CD4-positive, alpha-beta T cell (primary cell): ENCODE results near the gene PRR5L. TPM values are rescaled to one million over a fixed set of nuclear protein-coding genes. Genes with fewer than 3 reads are reported as not detected.

Source experiments
- ATAC-seq: fragments of 200-7000 bp; cut with Tn5 transposase; one replicate; pipeline ENCODE4 v1.10.0; 2022; ENCODE audit warnings: mild to moderate bottlenecking; ENCODE audit not compliant: poor library complexity
- CTCF ChIA-PET: fragments of 350-600 bp; sonication (Branson Sonifier 250); formaldehyde crosslinking; loops from one replicate; lab custom pipeline; 2021; ENCODE audit warnings: antibody characterized with exemption, inconsistent platforms; lab: Charles Lee
- POLR2A ChIA-PET: fragments of 350-600 bp; sonication (Branson Sonifier 250); formaldehyde crosslinking; loops from one replicate; lab custom pipeline; 2021; ENCODE audit warnings: antibody characterized with exemption, inconsistent platforms; lab: Charles Lee
- DNase-seq, 14 experiments: peaks; one replicate each; pipeline ENCODE4 v3.0.0-alpha.2; 2013 to 2020; ENCODE audit warnings: mixed read lengths in 2 of 14
- H3K27ac ChIP-seq, 2 donors: one replicate each; pipeline versions ENCODE4 v1.5.1 to v1.7.0; 2013; ENCODE audit warnings: low read length in 2 of 2, low read depth in 1 of 2, mild to moderate bottlenecking in 1 of 2
- H3K27me3 ChIP-seq, 2 experiments: 1 replicate in 1 of 2; 2 replicates in 1 of 2; pipeline versions ENCODE4 v1.6.1 to v1.7.0; 2013; ENCODE audit warnings: low read length in 2 of 2, control low read depth in 1 of 2, mild to moderate bottlenecking in 1 of 2, moderate library complexity in 1 of 2; ENCODE audit not compliant: insufficient read depth in 2 of 2, control insufficient read depth in 1 of 2
- H3K36me3 ChIP-seq: one replicate; pipeline ENCODE4 v1.6.1; 2013; ENCODE audit warnings: low read length, control low read depth; ENCODE audit not compliant: insufficient read depth
- H3K4me1 ChIP-seq: one replicate; pipeline ENCODE4 v1.6.1; 2013; ENCODE audit warnings: low read length, control low read depth; ENCODE audit not compliant: insufficient read depth
- H3K4me3 ChIP-seq: one replicate; pipeline ENCODE4 v1.5.1; 2013; ENCODE audit warnings: mild to moderate bottlenecking, low read length, moderate library complexity
- H3K9me3 ChIP-seq, 2 experiments: 1 replicate in 1 of 2; 2 replicates in 1 of 2; pipeline versions ENCODE4 v1.6.1 to v1.7.0; 2013; ENCODE audit warnings: low read length in 2 of 2, mild to moderate bottlenecking in 2 of 2, control low read depth in 1 of 2, moderate library complexity in 1 of 2; ENCODE audit not compliant: control insufficient read depth in 1 of 2, insufficient read depth in 1 of 2
- H3K27ac Mint-ChIP-seq: one replicate; pipeline ENCODE4 v1.8.0; 2020; ENCODE audit warnings: mixed read lengths
- H3K27me3 Mint-ChIP-seq: one replicate; pipeline ENCODE4 v1.8.0; 2021; ENCODE audit warnings: mixed read lengths
- H3K36me3 Mint-ChIP-seq: one replicate; pipeline ENCODE4 v1.8.0; 2021; ENCODE audit warnings: low read depth, mixed read lengths
- H3K4me1 Mint-ChIP-seq: one replicate; pipeline ENCODE4 v1.8.0; 2021; ENCODE audit warnings: low read depth, mixed read lengths
- H3K4me3 Mint-ChIP-seq: one replicate; pipeline ENCODE4 v1.8.0; 2020; ENCODE audit warnings: mild to moderate bottlenecking, mixed read lengths
- H3K9me3 Mint-ChIP-seq: one replicate; pipeline ENCODE4 v1.8.0; 2020; ENCODE audit warnings: mixed read lengths
- intact Hi-C, 2 experiments: fragments of 100-400 bp; cut with DNase I in 1 of 2; cut with micrococcal nuclease in 1 of 2; formaldehyde crosslinking; loops; one replicate each; pipeline versions ENCODE4 v1.15.1 to v1.9.0; 2023 to 2025; cut with DNase I, micrococcal nuclease
- total RNA-seq, 174 experiments: library from RNA in 2 of 174; stranded (reverse) in 2 of 174; gene quantifications; one replicate each; pipeline ENCODE4 v1.2.3 and lab custom pipeline; 2021 to 2026
- TF ChIP-seq, protein P1 (sequence below): fragments of 200-600 bp; IDR thresholded peaks from one replicate; pipeline ENCODE4 v1.8.0; 2022; ENCODE audit warnings: antibody characterized with exemption, mild to moderate bottlenecking

Gene PRR5L
- total RNA-seq, 2 experiments from 2014 or later: 5.4 to 7.6 TPM

DNA sequence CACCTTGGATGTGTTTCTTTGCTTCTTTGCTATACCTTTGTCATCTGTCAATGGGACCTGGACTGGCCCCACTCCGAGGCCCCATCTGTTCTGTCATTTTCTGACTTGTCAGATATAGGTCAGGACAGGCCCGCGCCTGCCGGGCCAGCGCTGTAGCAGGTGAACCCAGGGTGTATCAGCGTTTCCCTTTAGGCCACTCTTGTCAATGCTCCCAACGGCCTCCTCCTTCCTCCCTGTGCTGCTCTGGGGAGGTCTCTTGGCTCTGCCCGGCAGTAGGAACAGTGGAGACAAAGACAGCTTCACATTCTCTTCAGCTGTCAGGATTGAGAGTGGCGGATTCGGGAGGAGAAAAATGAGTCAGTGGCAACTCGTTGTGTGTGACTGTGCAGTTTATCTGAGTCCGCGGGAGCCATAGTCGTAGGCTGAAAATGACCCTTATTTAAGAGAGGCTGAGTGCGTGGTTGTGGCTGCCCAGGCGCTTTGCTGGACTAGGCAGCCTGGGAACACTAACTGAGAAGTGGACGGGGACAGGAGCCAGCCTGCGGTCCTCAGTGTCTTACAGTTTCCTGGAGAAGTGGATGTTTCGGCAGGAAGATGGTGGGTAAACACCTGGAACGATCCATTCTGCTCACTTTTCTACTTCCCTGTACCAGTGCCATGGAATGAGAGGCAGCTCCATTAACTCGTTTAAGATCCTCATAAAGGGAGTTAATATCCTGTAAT lies 102.3 kb downstream of the PRR5L start:
- Histone ChIP-seq H3K4me1 (peaks cover 30% of the 10 kb centered on the region), H3K27me3 (no peaks in the 10 kb centered on the region), H3K4me3 (no peak overlapping the region), H3K27ac (no peak overlapping the region), H3K9me3 (no peaks in the 10 kb centered on the region), H3K36me3 (peaks cover 15% of the 10 kb centered on the region)
- DNase-seq: no peak
- no peak overlapping the region for H3K4me3 Mint-ChIP-seq
- ChIA-PET POLR2A (no interaction called here), CTCF (no interaction called here)
- H3K36me3 Mint-ChIP-seq: peaks cover 4% of the 10 kb centered on the region
- no peaks in the 10 kb centered on the region for H3K27me3 Mint-ChIP-seq
- intact Hi-C loops: no loop called here
- H3K9me3 Mint-ChIP-seq: no peaks in the 10 kb centered on the region
- H3K27ac Mint-ChIP-seq: no peak overlapping the region
- peaks cover 30% of the 10 kb centered on the region for H3K4me1 Mint-ChIP-seq
- ATAC-seq: no peak
- TF ChIP-seq, protein P1, sequence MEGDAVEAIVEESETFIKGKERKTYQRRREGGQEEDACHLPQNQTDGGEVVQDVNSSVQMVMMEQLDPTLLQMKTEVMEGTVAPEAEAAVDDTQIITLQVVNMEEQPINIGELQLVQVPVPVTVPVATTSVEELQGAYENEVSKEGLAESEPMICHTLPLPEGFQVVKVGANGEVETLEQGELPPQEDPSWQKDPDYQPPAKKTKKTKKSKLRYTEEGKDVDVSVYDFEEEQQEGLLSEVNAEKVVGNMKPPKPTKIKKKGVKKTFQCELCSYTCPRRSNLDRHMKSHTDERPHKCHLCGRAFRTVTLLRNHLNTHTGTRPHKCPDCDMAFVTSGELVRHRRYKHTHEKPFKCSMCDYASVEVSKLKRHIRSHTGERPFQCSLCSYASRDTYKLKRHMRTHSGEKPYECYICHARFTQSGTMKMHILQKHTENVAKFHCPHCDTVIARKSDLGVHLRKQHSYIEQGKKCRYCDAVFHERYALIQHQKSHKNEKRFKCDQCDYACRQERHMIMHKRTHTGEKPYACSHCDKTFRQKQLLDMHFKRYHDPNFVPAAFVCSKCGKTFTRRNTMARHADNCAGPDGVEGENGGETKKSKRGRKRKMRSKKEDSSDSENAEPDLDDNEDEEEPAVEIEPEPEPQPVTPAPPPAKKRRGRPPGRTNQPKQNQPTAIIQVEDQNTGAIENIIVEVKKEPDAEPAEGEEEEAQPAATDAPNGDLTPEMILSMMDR: no peak

DNA sequence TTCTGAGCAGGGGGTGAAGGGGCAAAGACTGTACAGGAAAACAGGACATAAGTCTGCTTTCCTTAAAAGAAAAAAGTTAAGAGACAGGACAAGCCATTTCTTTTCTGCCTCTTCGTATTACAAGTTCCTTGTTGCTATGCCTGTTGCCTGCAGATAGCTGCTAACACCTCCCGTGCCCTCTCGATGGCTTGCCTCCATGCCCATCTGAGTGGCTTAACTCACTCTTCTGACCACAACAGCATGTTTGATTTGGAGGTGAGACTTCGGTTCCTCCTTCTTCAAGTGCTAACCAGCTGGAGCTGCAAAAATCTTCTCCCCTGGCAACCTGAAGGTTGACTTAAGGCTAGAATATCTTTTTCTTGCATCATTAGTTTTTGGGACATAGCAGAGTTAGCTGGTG lies 103.1 kb downstream of the PRR5L start:
- H3K36me3 Mint-ChIP-seq: peaks cover 4% of the 10 kb centered on the region
- ChIA-PET CTCF (no interaction called here), POLR2A (no interaction called here)
- H3K4me3 Mint-ChIP-seq: no peak overlapping the region
- H3K27me3 ChIP-seq: no peaks in the 10 kb centered on the region
- H3K36me3 ChIP-seq: peaks cover 22% of the 10 kb centered on the region
- H3K27me3 Mint-ChIP-seq: no peaks in the 10 kb centered on the region
- ATAC-seq: no peak
- H3K4me1 Mint-ChIP-seq: peaks cover 24% of the 10 kb centered on the region
- H3K27ac Mint-ChIP-seq: no peak overlapping the region
- H3K9me3 Mint-ChIP-seq: no peaks in the 10 kb centered on the region
- no peaks in the 10 kb centered on the region for H3K9me3 ChIP-seq
- H3K4me1 ChIP-seq: peaks cover 23% of the 10 kb centered on the region
- no peak for DNase-seq
- H3K27ac ChIP-seq: no peak overlapping the region
- intact Hi-C loops: no loop called here
- no peak overlapping the region for H3K4me3 ChIP-seq
- TF ChIP-seq, protein P1: no peak

DNA sequence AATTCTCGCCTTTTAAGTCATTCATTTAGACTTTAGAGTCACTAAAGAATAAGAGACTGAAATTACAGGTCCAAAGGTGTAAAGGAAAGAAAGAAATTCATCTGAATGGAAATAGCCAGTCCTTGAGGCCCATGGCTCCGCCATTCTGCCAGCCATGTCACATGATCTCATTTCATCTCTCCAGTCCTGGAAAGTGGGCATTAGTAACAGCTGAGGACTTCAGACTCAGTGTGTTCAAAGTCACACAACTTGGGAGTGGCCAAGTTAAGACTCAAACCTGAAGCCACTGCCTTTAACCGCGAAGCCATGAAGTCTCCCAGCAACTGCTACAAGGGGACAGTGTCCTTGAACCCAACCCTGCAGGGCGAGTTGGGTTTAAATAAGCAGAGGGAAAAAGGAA lies 103.7 kb downstream of the PRR5L start:
- H3K27ac Mint-ChIP-seq: no peak overlapping the region
- H3K36me3 ChIP-seq: peaks cover 22% of the 10 kb centered on the region
- H3K4me3 Mint-ChIP-seq: no peak overlapping the region

More for the DNA sequence above, 103.7 kb downstream of the PRR5L start:
- TF ChIP-seq, protein P1: no peak
- ChIA-PET CTCF (no interaction called here), POLR2A (interaction anchor here (1.5 kb wide), 1 partner anchor 13 kb away, joined by 5 read pairs; no protein-coding TSS in a partner anchor)
- H3K9me3 Mint-ChIP-seq: no peaks in the 10 kb centered on the region
- no peaks in the 10 kb centered on the region for H3K9me3 ChIP-seq
- H3K4me3 ChIP-seq: no peak overlapping the region
- DNase-seq (no peak), ATAC-seq (no peak)
- no peaks in the 10 kb centered on the region for H3K27me3 ChIP-seq
- no peaks in the 10 kb centered on the region for H3K27me3 Mint-ChIP-seq
- peaks cover 20% of the 10 kb centered on the region for H3K4me1 ChIP-seq
- intact Hi-C loops: no loop called here
- H3K4me1 Mint-ChIP-seq: peaks cover 19% of the 10 kb centered on the region
- H3K36me3 Mint-ChIP-seq: peaks cover 4% of the 10 kb centered on the region
- H3K27ac ChIP-seq: no peak overlapping the region
